ENCODE results near the gene GABBR1.
A peak's percentile ranks its signal among the peaks of the same experiment; 100 is the strongest.

Gene GABBR1

DNA sequence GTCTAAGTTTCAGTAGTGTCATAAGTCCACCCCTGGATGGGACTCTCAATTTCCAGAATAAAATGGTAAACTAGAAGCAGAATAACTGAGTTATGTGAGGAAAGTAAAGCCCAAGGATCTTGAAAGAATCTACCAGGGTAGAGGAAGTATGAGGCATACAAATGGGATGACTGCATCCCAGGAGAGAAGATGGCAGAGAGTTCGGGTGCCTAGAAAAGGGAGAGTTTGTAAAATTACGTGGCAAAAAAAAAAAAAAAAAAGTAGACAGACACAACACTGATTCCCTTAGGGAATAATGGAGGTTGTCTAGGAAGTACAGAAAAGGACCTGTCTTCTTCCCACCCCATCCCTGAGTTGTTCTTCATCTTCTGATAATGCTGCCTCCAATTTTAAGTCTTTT lies 3.4 kb downstream of the GABBR1 start:
- DNase-seq (ENCODE audit: low read depth), result no peak
- Histone ChIP-seq H3K4me3 (ENCODE audit: low read length) (no peak overlapping the region), H3K27me3 (replicated peaks; ENCODE audit: control insufficient read depth, insufficient read depth, low read length) (no peaks in the 10 kb centered on the region), H3K4me1 (ENCODE audit: control insufficient read depth, insufficient read depth, low read length) (peaks cover 15% of the 10 kb centered on the region), H3K9ac (ENCODE audit: low read length) (no peak overlapping the region), H3K9me3 (ENCODE audit: control insufficient read depth, low read length) (no peaks in the 10 kb centered on the region), H3K36me3 (ENCODE audit: control insufficient read depth, insufficient read depth, low read length, severe bottlenecking) (no peaks in the 10 kb centered on the region)

DNA sequence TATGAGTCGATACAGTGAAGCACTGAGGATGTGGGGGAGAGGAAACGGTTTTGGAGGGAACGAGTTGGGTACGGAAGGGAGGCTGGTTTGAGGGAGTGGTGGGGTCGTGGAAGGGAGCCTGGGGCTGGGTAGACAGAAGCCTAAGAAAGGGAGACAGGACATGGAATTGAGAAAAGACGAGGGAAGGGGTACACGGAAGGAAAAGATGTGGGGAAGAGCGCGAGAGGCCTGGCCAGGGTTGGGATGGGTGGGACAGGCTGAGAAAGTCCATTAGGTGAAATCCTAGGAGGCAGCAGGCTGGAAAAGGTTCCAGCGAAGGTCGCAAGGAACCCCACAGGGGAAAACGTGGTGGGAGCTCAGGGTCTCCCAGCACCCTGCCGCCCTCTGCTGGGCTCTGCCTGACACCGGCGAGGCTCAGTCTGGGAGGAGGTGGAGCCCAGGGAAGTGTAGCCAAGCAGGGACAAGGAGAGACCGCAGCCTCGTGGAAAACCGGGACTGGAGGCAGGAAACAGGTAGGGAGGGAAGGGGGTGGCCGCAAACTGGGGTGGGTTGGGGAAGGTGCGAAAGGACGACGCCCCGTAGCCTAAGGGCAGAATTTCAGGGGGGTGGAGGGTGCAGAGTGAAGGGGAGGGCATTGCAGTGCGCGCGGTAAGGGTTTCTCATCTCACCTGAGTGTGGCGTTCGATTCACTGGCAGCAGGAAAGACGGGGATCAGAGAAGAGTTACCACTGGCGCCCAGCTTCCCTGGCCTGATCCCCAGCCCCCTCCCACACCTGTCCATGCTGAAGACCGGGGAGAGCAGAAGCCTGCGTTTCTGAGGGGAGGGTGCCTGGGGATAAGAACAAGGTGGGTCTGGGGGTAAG lies 4.3 kb downstream of the GABBR1 start:
- peak; percentile 90 for DNase-seq (ENCODE audit: low read depth)
- Histone ChIP-seq H3K27me3 (replicated peaks; ENCODE audit: control insufficient read depth, insufficient read depth, low read length) (no peaks in the 10 kb centered on the region), H3K4me1 (ENCODE audit: control insufficient read depth, insufficient read depth, low read length) (peaks cover 15% of the 10 kb centered on the region), H3K36me3 (ENCODE audit: control insufficient read depth, insufficient read depth, low read length, severe bottlenecking) (no peaks in the 10 kb centered on the region), H3K4me3 (ENCODE audit: low read length) (peak overlapping the region; percentile 81), H3K9me3 (ENCODE audit: control insufficient read depth, low read length) (no peaks in the 10 kb centered on the region), H3K9ac (ENCODE audit: low read length) (peak overlapping the region; percentile 61)

DNA sequence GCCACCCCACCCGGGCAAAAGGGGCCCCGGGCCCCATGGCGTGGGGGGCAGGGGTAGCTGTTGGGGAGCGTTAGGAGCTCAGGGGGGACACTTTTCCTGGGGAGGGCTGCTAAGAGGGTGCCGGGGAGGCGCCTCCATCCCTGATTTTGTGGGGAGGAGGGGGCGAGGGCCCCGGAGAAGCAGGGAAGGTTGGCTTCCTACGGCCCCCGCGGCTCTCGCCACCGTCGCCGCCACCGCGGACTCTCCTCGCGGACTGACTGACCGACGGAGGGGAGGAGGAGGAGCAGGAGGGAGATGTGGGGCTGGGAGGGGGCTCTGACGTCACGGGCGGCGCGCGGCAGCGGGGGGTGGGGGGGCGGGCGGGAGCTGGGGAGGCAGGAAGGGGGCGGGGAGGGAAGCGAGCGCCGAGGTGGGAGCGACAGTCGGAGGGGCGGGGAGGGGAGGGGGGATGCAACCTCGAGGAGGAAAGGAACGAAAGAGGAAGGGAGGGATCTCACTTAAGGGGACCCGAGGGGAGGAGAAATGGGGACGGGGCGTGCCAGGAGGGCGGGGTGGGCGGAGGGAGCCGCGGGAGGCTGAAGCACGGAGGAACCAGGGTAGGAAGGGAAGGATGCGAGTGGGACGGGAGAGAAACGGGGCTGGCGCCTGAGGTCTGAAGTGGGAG lies 5.1 kb downstream of the GABBR1 start:
- H3K4me3 ChIP-seq (ENCODE audit: low read length), result peak overlapping the region; percentile 81
- peaks cover 4% of the 10 kb centered on the region for H3K36me3 ChIP-seq (ENCODE audit: control insufficient read depth, insufficient read depth, low read length, severe bottlenecking)
- H3K4me1 ChIP-seq (ENCODE audit: control insufficient read depth, insufficient read depth, low read length), result peaks cover 11% of the 10 kb centered on the region
- DNase-seq (ENCODE audit: low read depth), result peak; percentile 84
- H3K27me3 ChIP-seq (replicated peaks; ENCODE audit: control insufficient read depth, insufficient read depth, low read length), result no peaks in the 10 kb centered on the region
- H3K9me3 ChIP-seq (ENCODE audit: control insufficient read depth, low read length), result no peaks in the 10 kb centered on the region
- peak overlapping the region; percentile 61 for H3K9ac ChIP-seq (ENCODE audit: low read length)

DNA sequence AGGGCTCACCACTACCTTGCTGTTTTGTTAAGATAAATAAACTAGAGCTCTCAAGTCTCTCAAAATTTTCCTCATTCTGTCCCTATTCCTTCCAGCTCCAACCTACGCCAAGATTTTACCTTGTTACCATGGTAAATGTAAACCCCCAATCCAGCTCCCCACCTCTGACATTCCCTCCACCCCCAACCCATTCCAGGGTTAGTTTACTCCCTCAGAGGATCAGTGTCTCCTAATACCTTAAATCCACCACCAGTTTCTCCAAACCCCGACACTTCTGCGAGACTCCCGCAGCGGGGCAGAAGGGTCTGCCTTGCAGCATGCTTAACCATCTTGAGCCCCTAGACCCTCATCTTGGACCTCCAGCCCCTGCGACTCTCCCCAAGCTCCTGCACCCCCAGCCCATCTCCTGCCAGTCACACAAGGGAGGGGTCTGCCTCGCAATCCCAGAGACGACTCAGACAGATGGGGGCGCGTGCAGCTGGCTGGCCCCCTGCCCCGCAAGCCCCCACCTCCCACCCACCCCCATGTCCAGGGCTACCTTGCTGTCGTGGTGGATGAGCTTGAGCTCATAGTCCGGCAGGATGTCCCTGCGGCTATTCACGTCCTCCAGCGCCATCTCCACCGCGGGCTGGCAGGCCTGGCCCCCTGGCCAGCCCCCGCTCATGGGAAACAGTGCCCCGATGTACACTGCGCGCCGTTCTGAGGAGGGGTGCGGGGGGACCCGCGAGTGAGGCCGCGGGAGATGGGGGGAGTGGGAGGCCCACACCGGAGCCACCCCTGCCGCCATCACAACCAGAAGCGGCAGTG lies 5.8 kb downstream of the GABBR1 start:
- Histone ChIP-seq H3K4me3 (ENCODE audit: low read length) (peak overlapping the region; percentile 70), H3K9me3 (ENCODE audit: control insufficient read depth, low read length) (no peaks in the 10 kb centered on the region), H3K4me1 (ENCODE audit: control insufficient read depth, insufficient read depth, low read length) (peaks cover 10% of the 10 kb centered on the region), H3K27me3 (replicated peaks; ENCODE audit: control insufficient read depth, insufficient read depth, low read length) (no peaks in the 10 kb centered on the region), H3K36me3 (ENCODE audit: control insufficient read depth, insufficient read depth, low read length, severe bottlenecking) (peaks cover 4% of the 10 kb centered on the region), H3K9ac (ENCODE audit: low read length) (no peak overlapping the region)
- peak; percentile 32 for DNase-seq (ENCODE audit: low read depth)

DNA sequence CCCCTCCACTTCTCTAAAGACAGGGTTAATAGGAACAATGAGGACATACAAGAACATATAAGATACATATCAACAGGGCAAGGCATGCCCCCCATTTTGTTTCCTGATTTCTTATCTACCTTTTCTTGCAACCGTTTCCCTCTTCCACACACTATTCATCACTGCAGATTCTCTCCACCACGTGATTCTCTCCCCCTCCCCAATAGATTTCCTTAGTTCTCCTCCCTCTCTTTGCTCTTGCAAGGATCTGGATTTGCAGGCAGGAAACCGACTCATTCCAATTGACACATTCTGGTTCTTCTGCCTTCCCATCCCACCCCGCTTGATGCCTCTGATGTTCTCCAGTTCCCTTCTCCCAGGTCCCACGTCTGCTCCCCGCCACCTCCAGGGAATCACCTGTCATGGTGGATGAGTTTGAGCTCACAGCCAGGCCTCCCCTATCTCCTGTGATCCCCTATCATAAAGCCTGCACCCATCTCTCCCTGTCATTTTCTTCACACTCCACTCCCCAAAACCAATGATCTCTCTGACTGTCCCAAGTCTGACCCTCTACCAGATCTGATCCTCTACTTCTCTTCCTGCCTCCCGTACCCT lies 7.5 kb downstream of the GABBR1 start:
- H3K36me3 ChIP-seq (ENCODE audit: control insufficient read depth, insufficient read depth, low read length, severe bottlenecking), result peaks cover 11% of the 10 kb centered on the region
- no peak overlapping the region for H3K9ac ChIP-seq (ENCODE audit: low read length)
- no peaks in the 10 kb centered on the region for H3K27me3 ChIP-seq (replicated peaks; ENCODE audit: control insufficient read depth, insufficient read depth, low read length)
- no peak overlapping the region for H3K4me3 ChIP-seq (ENCODE audit: low read length)
- DNase-seq (ENCODE audit: low read depth), result no peak
- peaks cover 6% of the 10 kb centered on the region for H3K4me1 ChIP-seq (ENCODE audit: control insufficient read depth, insufficient read depth, low read length)
- H3K9me3 ChIP-seq (ENCODE audit: control insufficient read depth, low read length), result no peaks in the 10 kb centered on the region

DNA sequence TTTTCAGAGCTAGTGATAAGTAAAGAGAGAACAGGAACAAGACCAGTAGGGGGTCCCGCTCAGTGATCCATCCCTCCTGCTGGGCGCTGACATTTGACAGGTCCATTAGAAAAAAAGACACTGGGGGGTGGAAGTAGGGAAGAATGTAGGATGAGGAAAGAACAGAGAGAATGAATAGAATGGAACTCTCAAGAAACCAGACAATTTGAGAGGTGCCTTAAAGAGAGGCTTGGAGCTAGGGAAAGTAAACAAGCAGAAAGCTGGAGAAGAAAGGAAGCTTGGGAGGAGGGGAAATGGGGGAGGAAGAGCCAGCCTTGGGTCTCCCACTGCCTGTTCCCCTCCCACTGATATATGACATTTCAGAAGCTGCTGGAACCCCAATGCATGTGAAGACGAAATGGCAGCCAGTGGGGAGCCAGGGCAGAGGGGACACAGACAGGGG lies 8.4 kb downstream of the GABBR1 start:
- Histone ChIP-seq H3K4me3 (ENCODE audit: low read length) (no peak overlapping the region), H3K9me3 (ENCODE audit: control insufficient read depth, low read length) (no peaks in the 10 kb centered on the region), H3K36me3 (ENCODE audit: control insufficient read depth, insufficient read depth, low read length, severe bottlenecking) (peaks cover 15% of the 10 kb centered on the region), H3K4me1 (ENCODE audit: control insufficient read depth, insufficient read depth, low read length) (peaks cover 6% of the 10 kb centered on the region), H3K27me3 (replicated peaks; ENCODE audit: control insufficient read depth, insufficient read depth, low read length) (no peaks in the 10 kb centered on the region), H3K9ac (ENCODE audit: low read length) (no peak overlapping the region)
- DNase-seq (ENCODE audit: low read depth), result no peak

DNA sequence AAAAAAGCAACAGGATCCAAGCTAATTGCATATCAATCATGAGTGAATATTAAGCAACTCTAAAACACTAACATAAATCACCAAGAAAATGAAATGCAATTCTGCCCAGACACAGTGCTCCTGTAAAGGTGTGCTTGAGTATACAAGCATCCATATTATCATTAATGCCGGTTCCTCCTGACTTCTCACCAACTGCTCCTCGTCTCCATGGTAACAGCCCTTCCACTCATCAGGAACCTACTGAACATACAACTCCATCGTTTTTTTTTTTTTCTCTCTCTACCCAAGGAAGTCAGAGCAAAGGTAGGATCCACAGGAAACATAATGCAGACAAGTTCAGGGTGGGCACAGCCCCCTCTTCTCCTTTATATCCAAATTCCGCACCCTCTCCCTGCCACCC lies 12.4 kb downstream of the GABBR1 start:
- Histone ChIP-seq H3K27me3 (replicated peaks; ENCODE audit: control insufficient read depth, insufficient read depth, low read length) (no peaks in the 10 kb centered on the region), H3K4me1 (ENCODE audit: control insufficient read depth, insufficient read depth, low read length) (no peaks in the 10 kb centered on the region), H3K9me3 (ENCODE audit: control insufficient read depth, low read length) (no peaks in the 10 kb centered on the region), H3K9ac (ENCODE audit: low read length) (no peak overlapping the region), H3K4me3 (ENCODE audit: low read length) (no peak overlapping the region), H3K36me3 (ENCODE audit: control insufficient read depth, insufficient read depth, low read length, severe bottlenecking) (peaks cover 15% of the 10 kb centered on the region)
- DNase-seq (ENCODE audit: low read depth), result no peak

DNA sequence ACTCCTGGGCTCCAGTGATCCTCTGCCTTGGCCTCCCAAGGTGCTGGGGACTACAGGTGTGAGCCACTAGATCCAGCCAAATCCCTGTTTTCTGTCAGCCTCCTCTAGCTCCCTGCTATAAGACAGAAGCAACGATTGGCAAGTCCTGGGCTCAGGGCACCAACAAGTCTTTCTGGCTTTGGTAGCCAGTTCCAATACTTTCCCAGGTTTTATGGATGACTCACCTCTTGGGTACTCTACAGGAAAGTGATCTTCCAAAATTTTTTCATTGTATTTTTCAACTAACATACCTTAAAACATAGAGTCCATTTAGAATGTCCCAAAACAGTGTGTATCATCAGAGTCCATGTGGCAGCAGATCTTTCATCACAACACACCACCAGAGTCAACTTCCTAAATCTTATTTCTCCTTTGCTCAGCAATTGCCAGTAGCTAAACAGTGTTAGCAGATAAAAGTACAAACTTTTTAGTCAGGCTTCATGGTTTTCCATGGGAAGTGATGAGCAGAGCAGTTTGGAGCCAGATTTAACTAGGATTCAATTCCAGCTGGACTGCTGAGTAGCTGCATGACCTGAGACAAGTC lies 13.3 kb downstream of the GABBR1 start:
- no peak overlapping the region for H3K4me3 ChIP-seq (ENCODE audit: low read length)
- no peaks in the 10 kb centered on the region for H3K9me3 ChIP-seq (ENCODE audit: control insufficient read depth, low read length)
- no peaks in the 10 kb centered on the region for H3K4me1 ChIP-seq (ENCODE audit: control insufficient read depth, insufficient read depth, low read length)
- no peaks in the 10 kb centered on the region for H3K27me3 ChIP-seq (replicated peaks; ENCODE audit: control insufficient read depth, insufficient read depth, low read length)
- H3K36me3 ChIP-seq (ENCODE audit: control insufficient read depth, insufficient read depth, low read length, severe bottlenecking), result peaks cover 16% of the 10 kb centered on the region
- DNase-seq (ENCODE audit: low read depth), result no peak
- H3K9ac ChIP-seq (ENCODE audit: low read length), result no peak overlapping the region

DNA sequence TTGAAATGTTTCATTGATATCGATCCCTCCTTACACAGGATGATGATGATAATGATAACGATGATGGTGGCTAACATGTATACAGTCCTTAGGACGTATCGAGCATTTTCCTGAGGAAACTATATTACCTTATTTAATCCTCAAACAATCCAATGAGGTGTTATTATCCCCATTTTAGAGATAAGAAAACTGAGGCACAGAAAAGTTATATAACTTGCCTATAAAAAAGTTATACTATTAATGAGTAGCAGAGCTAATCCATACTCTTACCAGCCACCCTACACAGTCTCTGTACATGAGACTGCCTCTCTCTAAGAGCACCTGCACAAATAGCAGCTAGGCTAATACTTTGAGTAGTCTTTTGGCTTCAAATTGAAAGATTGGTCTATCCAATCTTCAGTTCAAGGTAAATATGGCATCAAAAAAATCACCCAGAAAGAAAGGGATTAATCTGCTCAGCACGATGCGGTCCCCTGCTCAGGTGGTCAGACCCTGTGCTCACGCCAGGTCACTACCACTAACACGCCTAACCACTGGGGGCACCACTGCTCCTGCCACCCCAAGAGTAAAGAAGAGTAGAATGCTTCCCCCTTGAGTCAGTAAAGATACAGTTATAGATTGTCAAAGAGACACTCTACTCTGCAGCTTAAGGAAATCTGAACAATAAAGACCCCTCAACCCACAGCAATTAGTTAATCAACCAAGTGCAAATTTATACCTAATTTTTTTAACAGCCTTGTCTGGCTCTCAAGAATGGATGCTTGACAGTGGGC lies 15.0 kb downstream of the GABBR1 start:
- Histone ChIP-seq H3K27me3 (replicated peaks; ENCODE audit: control insufficient read depth, insufficient read depth, low read length) (no peaks in the 10 kb centered on the region), H3K36me3 (ENCODE audit: control insufficient read depth, insufficient read depth, low read length, severe bottlenecking) (peaks cover 17% of the 10 kb centered on the region), H3K9ac (ENCODE audit: low read length) (no peak overlapping the region), H3K9me3 (ENCODE audit: control insufficient read depth, low read length) (no peaks in the 10 kb centered on the region), H3K4me1 (ENCODE audit: control insufficient read depth, insufficient read depth, low read length) (no peaks in the 10 kb centered on the region), H3K4me3 (ENCODE audit: low read length) (no peak overlapping the region)
- DNase-seq (ENCODE audit: low read depth), result no peak

DNA sequence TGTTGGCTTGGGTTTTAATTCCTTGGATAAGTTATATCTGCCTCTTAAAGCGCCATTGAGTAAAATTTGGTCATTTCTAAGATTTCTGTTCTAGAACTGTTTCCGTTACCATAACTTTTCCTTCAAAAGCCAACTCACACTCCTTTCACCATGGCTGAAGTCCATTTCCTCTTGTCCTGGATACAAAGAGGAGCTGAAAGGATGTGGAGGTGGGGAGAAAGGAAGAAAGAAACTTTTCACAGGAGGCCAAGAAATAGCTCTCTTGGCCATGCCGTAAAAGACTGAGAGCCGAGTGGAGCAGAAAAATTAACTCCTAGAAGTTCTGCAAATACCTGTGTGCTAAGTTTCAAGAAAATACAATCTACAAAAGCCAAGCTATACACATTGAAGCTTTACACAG lies 21.6 kb downstream of the GABBR1 start:
- no peaks in the 10 kb centered on the region for H3K27me3 ChIP-seq (replicated peaks; ENCODE audit: control insufficient read depth, insufficient read depth, low read length)
- H3K9ac ChIP-seq (ENCODE audit: low read length), result no peak overlapping the region
- no peak for DNase-seq (ENCODE audit: low read depth)
- H3K9me3 ChIP-seq (ENCODE audit: control insufficient read depth, low read length), result no peaks in the 10 kb centered on the region
- H3K4me3 ChIP-seq (ENCODE audit: low read length), result no peak overlapping the region
- no peaks in the 10 kb centered on the region for H3K4me1 ChIP-seq (ENCODE audit: control insufficient read depth, insufficient read depth, low read length)
- peaks cover 31% of the 10 kb centered on the region for H3K36me3 ChIP-seq (ENCODE audit: control insufficient read depth, insufficient read depth, low read length, severe bottlenecking)

All from adipocyte (in vitro differentiated cells).